MM.1S (cell line): ENCODE data around the gene MYH7B.
A peak's percentile ranks its signal among the peaks of the same experiment; 100 is the strongest.

ENCODE experiments used
- DNase-seq: peaks from one replicate; pipeline ENCODE4 v3.0.0-alpha.2; 2015
- H2AFZ ChIP-seq: fragments of 300-600 bp; sonication (generic); 2 replicates; pipeline ENCODE4 v1.6.0; 2016; ENCODE audit warnings: antibody characterized with exemption, low read length
- H3F3A ChIP-seq: fragments of 300-600 bp; sonication (generic); 2 replicates; pipeline ENCODE4 v1.6.1; 2016; ENCODE audit warnings: mild to moderate bottlenecking, antibody characterized with exemption, low read length, moderate library complexity, mixed read lengths; ENCODE audit not compliant: insufficient read depth
- H3K27ac ChIP-seq: fragments of 300-600 bp; sonication (generic); 2 replicates; pipeline ENCODE4 v1.5.1; 2016; ENCODE audit warnings: mild to moderate bottlenecking, low read length
- H3K27me3 ChIP-seq: fragments of 300-600 bp; sonication (generic); replicated peaks from 2 replicates; pipeline ENCODE4 v1.6.0; 2016; ENCODE audit warnings: low read length; ENCODE audit not compliant: insufficient read depth
- H3K36me3 ChIP-seq: fragments of 300-600 bp; sonication (generic); replicated peaks from 2 replicates; pipeline ENCODE4 v1.6.1; 2016; ENCODE audit warnings: mild to moderate bottlenecking, low read length, mixed read lengths; ENCODE audit not compliant: insufficient read depth
- H3K4me1 ChIP-seq: fragments of 300-600 bp; sonication (generic); 2 replicates; pipeline ENCODE4 v1.6.1; 2016; ENCODE audit warnings: low read length, mixed read lengths
- H3K4me2 ChIP-seq: fragments of 300-600 bp; sonication (generic); 2 replicates; pipeline ENCODE4 v1.6.0; 2016; ENCODE audit warnings: low read depth, low read length
- H3K4me3 ChIP-seq: fragments of 300-600 bp; sonication (generic); 2 replicates; pipeline ENCODE4 v1.5.1; 2016; ENCODE audit warnings: low read length, mixed read lengths
- H3K79me2 ChIP-seq: fragments of 300-600 bp; sonication (generic); 2 replicates; pipeline ENCODE4 v1.6.1; 2016; ENCODE audit warnings: mixed run types, low read length, mixed read lengths
- H3K9ac ChIP-seq: fragments of 300-600 bp; sonication (generic); 2 replicates; pipeline ENCODE4 v1.6.1; 2016; ENCODE audit warnings: low read length, mixed read lengths
- H3K9me2 ChIP-seq: fragments of 300-600 bp; sonication (generic); replicated peaks from 2 replicates; pipeline ENCODE4 v1.6.1; 2016; ENCODE audit warnings: mild to moderate bottlenecking, low read length, mixed read lengths; ENCODE audit not compliant: insufficient read depth
- H3K9me3 ChIP-seq: fragments of 300-600 bp; sonication (generic); replicated peaks from 2 replicates; pipeline ENCODE4 v1.6.1; 2016; ENCODE audit warnings: mild to moderate bottlenecking, low read length, mixed read lengths; ENCODE audit not compliant: insufficient read depth
- H4K20me1 ChIP-seq: fragments of 300-600 bp; sonication (generic); 2 replicates; pipeline ENCODE4 v1.6.1; 2016; ENCODE audit warnings: mild to moderate bottlenecking, low read length, moderate library complexity, mixed read lengths; ENCODE audit not compliant: insufficient read depth
- CTCF ChIP-seq: fragments of 300-600 bp; sonication (generic); IDR thresholded peaks from 2 replicates; pipeline ENCODE4 v1.5.1; 2016; ENCODE audit warnings: antibody characterized with exemption, low read length, mixed read lengths
- EZH2 ChIP-seq: fragments of 300-600 bp; sonication (generic); optimal IDR thresholded peaks from 2 replicates; pipeline ENCODE3; 2017; ENCODE audit warnings: low read depth, mild to moderate bottlenecking, antibody characterized with exemption, low read length, mixed read lengths
- EZH2phosphoT487 ChIP-seq: fragments of 300-600 bp; sonication (generic); IDR thresholded peaks from 2 replicates; pipeline ENCODE4 v1.6.1; 2018; ENCODE audit warnings: antibody characterized with exemption, low read length

MYH7B gene

DNA sequence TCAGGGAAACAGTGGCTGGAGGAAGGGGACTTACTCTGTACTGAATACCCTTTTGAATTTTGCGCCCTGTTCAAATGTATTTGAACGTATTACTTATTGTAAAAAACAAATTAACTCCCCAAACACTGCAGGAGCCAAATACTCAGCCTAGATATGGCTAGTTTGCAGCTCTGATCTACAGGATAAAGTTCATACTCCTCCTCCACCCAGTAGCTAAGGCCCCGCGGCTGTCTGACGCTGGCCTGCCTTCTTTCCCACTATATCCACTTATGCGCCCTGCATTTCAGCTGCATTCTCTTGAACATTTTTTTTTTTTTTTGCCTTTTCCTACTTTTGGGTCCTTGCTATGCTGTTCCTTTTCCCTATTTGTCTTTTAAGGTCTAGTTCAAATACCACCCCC is 6.5 kb upstream of the MYH7B start:
- no peak overlapping the region for H2AFZ ChIP-seq

DNA sequence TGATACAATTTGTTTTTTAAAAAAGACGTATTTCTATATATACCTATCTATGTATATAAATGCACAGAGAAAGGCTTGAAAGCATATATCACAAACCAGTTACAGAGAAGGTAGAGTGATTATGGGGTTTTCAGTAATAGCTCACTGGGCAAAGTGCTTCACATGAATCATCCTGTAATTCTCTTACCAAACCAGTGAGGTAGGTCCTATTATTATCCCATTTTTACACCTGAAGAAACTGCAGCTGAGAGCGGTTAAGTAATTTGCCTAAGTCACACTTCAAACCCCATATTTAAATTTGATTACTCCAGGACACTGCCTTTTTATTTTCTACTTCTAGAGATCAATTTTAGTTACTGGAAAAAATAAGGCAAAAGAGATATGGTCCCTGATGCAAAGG is 4.4 kb upstream of the MYH7B start:
- TF ChIP-seq CTCF (no peak), EZH2 (no peak), EZH2phosphoT487 (no peak)
- Histone ChIP-seq H2AFZ (no peak overlapping the region), H3K79me2 (no peaks in the 10 kb centered on the region), H3K27ac (peak overlapping the region; percentile 25; the same call in 1 of the 2 replicates), H3K4me2 (peak overlapping the region; percentile 13; the same call in 1 of the 2 replicates), H3K27me3 (no peaks in the 10 kb centered on the region), H3K36me3 (no peaks in the 10 kb centered on the region), H3K4me3 (no peak overlapping the region), H3K9me3 (no peaks in the 10 kb centered on the region), H3K9ac (no peak overlapping the region), H3K9me2 (no peaks in the 10 kb centered on the region), H4K20me1 (no peaks in the 10 kb centered on the region), H3F3A (no peaks in the 10 kb centered on the region; the same call in 1 of the 2 replicates), H3K4me1 (peaks cover 8% of the 10 kb centered on the region)
- no peak for DNase-seq

More for the DNA sequence above, 6.5 kb upstream of the MYH7B start:
- no peak for TF ChIP-seq EZH2phosphoT487
- no peak for TF ChIP-seq CTCF
- no peak for TF ChIP-seq EZH2
- Histone ChIP-seq H3K4me3 (no peak overlapping the region), H3K9ac (no peak overlapping the region), H3K27me3 (no peaks in the 10 kb centered on the region), H3K36me3 (no peaks in the 10 kb centered on the region), H4K20me1 (no peaks in the 10 kb centered on the region), H3K9me3 (no peaks in the 10 kb centered on the region), H3K79me2 (no peaks in the 10 kb centered on the region), H3K9me2 (no peaks in the 10 kb centered on the region), H3K27ac (no peak overlapping the region), H3F3A (no peaks in the 10 kb centered on the region; the same call in 1 of the 2 replicates), H3K4me1 (no peaks in the 10 kb centered on the region), H3K4me2 (no peak overlapping the region)
- DNase-seq, result no peak

- no peaks in the 10 kb centered on the region for H3K79me2 ChIP-seq
- H3K4me2 ChIP-seq, result peak overlapping the region; percentile 13; the same call in 1 of the 2 replicates
- H3F3A ChIP-seq, result no peaks in the 10 kb centered on the region; the same call in 1 of the 2 replicates
- H3K9ac ChIP-seq, result no peak overlapping the region
- H3K9me3 ChIP-seq, result no peaks in the 10 kb centered on the region
- H3K4me1 ChIP-seq, result peaks cover 8% of the 10 kb centered on the region
- no peaks in the 10 kb centered on the region for H3K27me3 ChIP-seq
- H4K20me1 ChIP-seq, result no peaks in the 10 kb centered on the region
- no peak overlapping the region for H3K4me3 ChIP-seq
- no peak overlapping the region; the same call in 1 of the 2 replicates for H2AFZ ChIP-seq
- H3K9me2 ChIP-seq, result no peaks in the 10 kb centered on the region
- peak overlapping the region; percentile 25; the same call in 1 of the 2 replicates for H3K27ac ChIP-seq
- DNase-seq, result no peak
- H3K36me3 ChIP-seq, result no peaks in the 10 kb centered on the region
- TF ChIP-seq EZH2phosphoT487, result no peak
- TF ChIP-seq EZH2, result no peak
- no peak for TF ChIP-seq CTCF
Measured at GRCh38 chr20:34951652-34952051, 4.0 kb upstream of the MYH7B start.
